GM23338 (cell line): Measurements from ENCODE around the gene CDK5R1. TPM values are rescaled to one million over a fixed set of nuclear protein-coding genes. Genes with fewer than 3 reads are reported as not detected.

Experiments used
- ATAC-seq: fragments of 200-7000 bp; cut with Tn5 transposase; 3 replicates; pipeline ENCODE4 v1.9.1; 2020
- DNase-seq: peaks from one replicate; pipeline ENCODE4 v3.0.0-alpha.2; 2015; ENCODE audit warnings: low spot score
- H2AFZ ChIP-seq: fragments of 200-600 bp; sonication (generic); 2 replicates; pipeline ENCODE4 v1.8.0; 2016; ENCODE audit warnings: antibody characterized with exemption, mild to moderate bottlenecking, moderate library complexity
- H3F3A ChIP-seq: fragments of 200-600 bp; sonication (generic); replicated peaks from 2 replicates; pipeline ENCODE4 v1.8.0; 2017; ENCODE audit warnings: antibody characterized with exemption, mixed run types, low read depth
- H3K27ac ChIP-seq: fragments of 200-600 bp; sonication (generic); 2 replicates; pipeline ENCODE4 v1.6.1; 2016; ENCODE audit warnings: low read depth
- H3K27me3 ChIP-seq: fragments of 200-600 bp; sonication (generic); 2 replicates; pipeline ENCODE4 v1.8.0; 2016; ENCODE audit warnings: mild to moderate bottlenecking, mixed run types, moderate library complexity; ENCODE audit not compliant: insufficient read depth
- H3K36me3 ChIP-seq: fragments of 200-600 bp; sonication (generic); 2 replicates; pipeline ENCODE4 v1.8.0; 2016; ENCODE audit warnings: mild to moderate bottlenecking; ENCODE audit not compliant: insufficient read depth
- H3K4me1 ChIP-seq: fragments of 200-600 bp; sonication (generic); 2 replicates; pipeline ENCODE4 v1.8.0; 2016; ENCODE audit warnings: mild to moderate bottlenecking, moderate library complexity; ENCODE audit not compliant: insufficient read depth
- H3K4me2 ChIP-seq: fragments of 200-600 bp; sonication (generic); 2 replicates; pipeline ENCODE4 v1.7.1; 2017; ENCODE audit warnings: mixed run types
- H3K4me3 ChIP-seq: fragments of 200-600 bp; sonication (generic); 2 replicates; pipeline ENCODE4 v1.6.1; 2016; ENCODE audit warnings: mixed run types
- H3K79me2 ChIP-seq: fragments of 200-600 bp; sonication (generic); replicated peaks from 2 replicates; pipeline ENCODE4 v1.8.0; 2017; ENCODE audit warnings: mild to moderate bottlenecking; ENCODE audit not compliant: insufficient read depth
- H3K9me2 ChIP-seq: fragments of 200-600 bp; sonication (generic); 2 replicates; pipeline ENCODE4 v1.8.0; 2017; ENCODE audit not compliant: insufficient read depth
- H4K20me1 ChIP-seq: fragments of 200-600 bp; sonication (generic); replicated peaks from 2 replicates; pipeline ENCODE4 v1.8.0; 2017; ENCODE audit warnings: mild to moderate bottlenecking; ENCODE audit not compliant: insufficient read depth
- H3K27ac Mint-ChIP-seq: 2 replicates; pipeline ENCODE4 v1.8.0; 2020; ENCODE audit warnings: inconsistent platforms, mild to moderate bottlenecking, moderate library complexity, mixed read lengths
- H3K27me3 Mint-ChIP-seq: 3 replicates; pipeline ENCODE4 v1.8.0; 2022; ENCODE audit warnings: low read depth, mild to moderate bottlenecking, moderate library complexity, mixed read lengths, inconsistent platforms; ENCODE audit not compliant: insufficient read depth, poor library complexity
- H3K36me3 Mint-ChIP-seq: 3 replicates; pipeline ENCODE4 v1.8.0; 2021; ENCODE audit warnings: low read depth, mild to moderate bottlenecking, inconsistent platforms, moderate library complexity, mixed read lengths
- H3K4me1 Mint-ChIP-seq: 3 replicates; pipeline ENCODE4 v1.8.0; 2020; ENCODE audit warnings: mild to moderate bottlenecking, inconsistent platforms, mixed read lengths
- H3K4me3 Mint-ChIP-seq: 3 replicates; pipeline ENCODE4 v1.8.0; 2021; ENCODE audit warnings: moderate library complexity, mild to moderate bottlenecking, inconsistent platforms, mixed read lengths
- H3K9me3 Mint-ChIP-seq: 3 replicates; pipeline ENCODE4 v1.8.0; 2020; ENCODE audit warnings: moderate library complexity, mild to moderate bottlenecking, inconsistent platforms, mixed read lengths
- CREB1 ChIP-seq: fragments of 250-450 bp; sonication (Bioruptor Pico); IDR thresholded peaks from 2 replicates; pipeline ENCODE4 v1.5.0; 2020; ENCODE audit warnings: low read depth, mild to moderate bottlenecking, moderate library complexity
- CTCF ChIP-seq, 2 experiments: fragments of 200-600 bp in 1 of 2; sonication (generic) in 1 of 2; conservative IDR thresholded peaks; 2 replicates each; pipeline versions ENCODE4 v1.5.1 to v1.6.1; 2016 to 2017; ENCODE audit warnings: antibody characterized with exemption in 2 of 2, low read depth in 2 of 2, mild to moderate bottlenecking in 2 of 2, moderate library complexity in 1 of 2
- EZH2 ChIP-seq: fragments of 200-600 bp; sonication (generic); IDR thresholded peaks from one replicate; pipeline ENCODE4 v1.8.0; 2017; ENCODE audit warnings: antibody characterized with exemption, mild to moderate bottlenecking, low read depth; ENCODE audit not compliant: unreplicated experiment
- EZH2phosphoT487 ChIP-seq: fragments of 200-600 bp; sonication (generic); IDR thresholded peaks from one replicate; pipeline ENCODE4 v1.8.1; 2018; ENCODE audit warnings: antibody characterized with exemption; ENCODE audit not compliant: unreplicated experiment
- JUNB ChIP-seq: IDR thresholded peaks from one replicate; pipeline ENCODE4 v1.6.1; 2016; ENCODE audit warnings: antibody characterized with exemption; ENCODE audit not compliant: unreplicated experiment
- NANOG ChIP-seq: IDR thresholded peaks from 2 replicates; pipeline ENCODE4 v1.6.1; 2016; ENCODE audit warnings: antibody characterized with exemption, borderline replicate concordance
- POLR2AphosphoS5 ChIP-seq: IDR thresholded peaks from 2 replicates; pipeline ENCODE4 v1.6.1; 2016; ENCODE audit warnings: antibody characterized with exemption, low read depth
- REST ChIP-seq: IDR thresholded peaks from one replicate; pipeline ENCODE4 v1.6.1; 2018; ENCODE audit warnings: antibody characterized with exemption; ENCODE audit not compliant: unreplicated experiment
- STAT1 ChIP-seq: IDR thresholded peaks from one replicate; pipeline ENCODE4 v1.6.1; 2016; ENCODE audit warnings: antibody characterized with exemption; ENCODE audit not compliant: unreplicated experiment
- ZNF114 ChIP-seq: fragments of 250-450 bp; sonication (Bioruptor Pico); IDR thresholded peaks from 2 replicates; pipeline ENCODE4 v1.5.0; 2020; ENCODE audit warnings: mild to moderate bottlenecking, moderate library complexity
- ZNF331 ChIP-seq: fragments of 250-450 bp; sonication (Bioruptor Pico); IDR thresholded peaks from 2 replicates; pipeline ENCODE4 v1.5.0; 2020; ENCODE audit warnings: low read depth, mild to moderate bottlenecking, moderate library complexity
- polyA plus RNA-seq: library from polyadenylated mRNA; unstranded; fragments of >200 nt; fragmentation: Nextera tagmentation; extraction: Ambion mirVana; gene quantifications from 2 replicates; pipeline ENCODE4 v1.2.1, GENCODE V29; 2016
- total RNA-seq: library from RNA; depleted of rRNA; stranded (reverse); fragments of >200 nt; shearing (Covaris generic); gene quantifications from 2 replicates; pipeline ENCODE4 v1.2.3, GENCODE V29; 2014
- TF ChIP-seq, protein P1 (sequence below): fragments of 250-450 bp; sonication (Bioruptor Pico); IDR thresholded peaks from 2 replicates; pipeline ENCODE4 v1.5.0; 2020; ENCODE audit warnings: mild to moderate bottlenecking, moderate library complexity
- TF ChIP-seq, protein P2 (sequence below): IDR thresholded peaks from 2 replicates; pipeline ENCODE4 v1.6.1; 2016; ENCODE audit warnings: antibody characterized with exemption

Gene CDK5R1
- total and polyA plus RNA-seq, 2 experiments from 2014 or later: 4.0 to 11.6 TPM

- DNase-seq: no peak
- Histone ChIP-seq H3K4me1 (peaks cover 10% of the 10 kb centered on the region; the same call in 1 of the 2 replicates), H3K4me3 (no peak overlapping the region), H3K27me3 (no peaks in the 10 kb centered on the region), H3K9me2 (no peaks in the 10 kb centered on the region), H4K20me1 (no peaks in the 10 kb centered on the region), H3K27ac (no peak overlapping the region), H3F3A (no peaks in the 10 kb centered on the region), H3K79me2 (no peaks in the 10 kb centered on the region), H3K36me3 (no peaks in the 10 kb centered on the region), H3K4me2 (no peak overlapping the region), H2AFZ (no peak overlapping the region)
- ATAC-seq: no peak
- H3K27ac Mint-ChIP-seq: peak overlapping the region; percentile 53; the same call in 1 of the 2 replicates
- H3K4me3 Mint-ChIP-seq: no peak overlapping the region
- TF ChIP-seq JUNB (no peak), NANOG (no peak), REST (no peak), POLR2AphosphoS5 (no peak), ZNF331 (CRISPR knock-in tag) (no peak), EZH2 (no peak), CREB1 (no peak), EZH2phosphoT487 (no peak), STAT1 (no peak), CTCF (conservative IDR thresholded peaks at IDR 0.05; ENCODE audit: low read depth in 2 of 2) (no peak), ZNF114 (CRISPR knock-in tag) (no peak)
- TF ChIP-seq, protein P1, sequence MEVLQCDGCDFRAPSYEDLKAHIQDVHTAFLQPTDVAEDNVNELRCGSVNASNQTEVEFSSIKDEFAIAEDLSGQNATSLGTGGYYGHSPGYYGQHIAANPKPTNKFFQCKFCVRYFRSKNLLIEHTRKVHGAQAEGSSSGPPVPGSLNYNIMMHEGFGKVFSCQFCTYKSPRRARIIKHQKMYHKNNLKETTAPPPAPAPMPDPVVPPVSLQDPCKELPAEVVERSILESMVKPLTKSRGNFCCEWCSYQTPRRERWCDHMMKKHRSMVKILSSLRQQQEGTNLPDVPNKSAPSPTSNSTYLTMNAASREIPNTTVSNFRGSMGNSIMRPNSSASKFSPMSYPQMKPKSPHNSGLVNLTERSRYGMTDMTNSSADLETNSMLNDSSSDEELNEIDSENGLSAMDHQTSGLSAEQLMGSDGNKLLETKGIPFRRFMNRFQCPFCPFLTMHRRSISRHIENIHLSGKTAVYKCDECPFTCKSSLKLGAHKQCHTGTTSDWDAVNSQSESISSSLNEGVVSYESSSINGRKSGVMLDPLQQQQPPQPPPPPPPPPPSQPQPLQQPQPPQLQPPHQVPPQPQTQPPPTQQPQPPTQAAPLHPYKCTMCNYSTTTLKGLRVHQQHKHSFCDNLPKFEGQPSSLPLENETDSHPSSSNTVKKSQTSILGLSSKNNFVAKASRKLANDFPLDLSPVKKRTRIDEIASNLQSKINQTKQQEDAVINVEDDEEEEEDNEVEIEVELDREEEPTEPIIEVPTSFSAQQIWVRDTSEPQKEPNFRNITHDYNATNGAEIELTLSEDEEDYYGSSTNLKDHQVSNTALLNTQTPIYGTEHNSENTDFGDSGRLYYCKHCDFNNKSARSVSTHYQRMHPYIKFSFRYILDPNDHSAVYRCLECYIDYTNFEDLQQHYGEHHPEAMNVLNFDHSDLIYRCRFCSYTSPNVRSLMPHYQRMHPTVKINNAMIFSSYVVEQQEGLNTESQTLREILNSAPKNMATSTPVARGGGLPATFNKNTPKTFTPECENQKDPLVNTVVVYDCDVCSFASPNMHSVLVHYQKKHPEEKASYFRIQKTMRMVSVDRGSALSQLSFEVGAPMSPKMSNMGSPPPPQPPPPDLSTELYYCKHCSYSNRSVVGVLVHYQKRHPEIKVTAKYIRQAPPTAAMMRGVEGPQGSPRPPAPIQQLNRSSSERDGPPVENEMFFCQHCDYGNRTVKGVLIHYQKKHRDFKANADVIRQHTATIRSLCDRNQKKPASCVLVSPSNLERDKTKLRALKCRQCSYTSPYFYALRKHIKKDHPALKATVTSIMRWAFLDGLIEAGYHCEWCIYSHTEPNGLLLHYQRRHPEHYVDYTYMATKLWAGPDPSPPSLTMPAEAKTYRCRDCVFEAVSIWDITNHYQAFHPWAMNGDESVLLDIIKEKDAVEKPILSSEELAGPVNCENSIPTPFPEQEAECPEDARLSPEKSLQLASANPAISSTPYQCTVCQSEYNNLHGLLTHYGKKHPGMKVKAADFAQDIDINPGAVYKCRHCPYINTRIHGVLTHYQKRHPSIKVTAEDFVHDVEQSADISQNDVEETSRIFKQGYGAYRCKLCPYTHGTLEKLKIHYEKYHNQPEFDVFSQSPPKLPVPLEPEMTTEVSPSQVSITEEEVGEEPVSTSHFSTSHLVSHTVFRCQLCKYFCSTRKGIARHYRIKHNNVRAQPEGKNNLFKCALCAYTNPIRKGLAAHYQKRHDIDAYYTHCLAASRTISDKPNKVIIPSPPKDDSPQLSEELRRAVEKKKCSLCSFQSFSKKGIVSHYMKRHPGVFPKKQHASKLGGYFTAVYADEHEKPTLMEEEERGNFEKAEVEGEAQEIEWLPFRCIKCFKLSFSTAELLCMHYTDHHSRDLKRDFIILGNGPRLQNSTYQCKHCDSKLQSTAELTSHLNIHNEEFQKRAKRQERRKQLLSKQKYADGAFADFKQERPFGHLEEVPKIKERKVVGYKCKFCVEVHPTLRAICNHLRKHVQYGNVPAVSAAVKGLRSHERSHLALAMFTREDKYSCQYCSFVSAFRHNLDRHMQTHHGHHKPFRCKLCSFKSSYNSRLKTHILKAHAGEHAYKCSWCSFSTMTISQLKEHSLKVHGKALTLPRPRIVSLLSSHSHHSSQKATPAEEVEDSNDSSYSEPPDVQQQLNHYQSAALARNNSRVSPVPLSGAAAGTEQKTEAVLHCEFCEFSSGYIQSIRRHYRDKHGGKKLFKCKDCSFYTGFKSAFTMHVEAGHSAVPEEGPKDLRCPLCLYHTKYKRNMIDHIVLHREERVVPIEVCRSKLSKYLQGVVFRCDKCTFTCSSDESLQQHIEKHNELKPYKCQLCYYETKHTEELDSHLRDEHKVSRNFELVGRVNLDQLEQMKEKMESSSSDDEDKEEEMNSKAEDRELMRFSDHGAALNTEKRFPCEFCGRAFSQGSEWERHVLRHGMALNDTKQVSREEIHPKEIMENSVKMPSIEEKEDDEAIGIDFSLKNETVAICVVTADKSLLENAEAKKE: no peak
- TF ChIP-seq, protein P2, sequence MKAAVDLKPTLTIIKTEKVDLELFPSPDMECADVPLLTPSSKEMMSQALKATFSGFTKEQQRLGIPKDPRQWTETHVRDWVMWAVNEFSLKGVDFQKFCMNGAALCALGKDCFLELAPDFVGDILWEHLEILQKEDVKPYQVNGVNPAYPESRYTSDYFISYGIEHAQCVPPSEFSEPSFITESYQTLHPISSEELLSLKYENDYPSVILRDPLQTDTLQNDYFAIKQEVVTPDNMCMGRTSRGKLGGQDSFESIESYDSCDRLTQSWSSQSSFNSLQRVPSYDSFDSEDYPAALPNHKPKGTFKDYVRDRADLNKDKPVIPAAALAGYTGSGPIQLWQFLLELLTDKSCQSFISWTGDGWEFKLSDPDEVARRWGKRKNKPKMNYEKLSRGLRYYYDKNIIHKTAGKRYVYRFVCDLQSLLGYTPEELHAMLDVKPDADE: no peak
- H3K36me3 Mint-ChIP-seq: no peaks in the 10 kb centered on the region
- peaks cover 24% of the 10 kb centered on the region for H3K4me1 Mint-ChIP-seq
- no peaks in the 10 kb centered on the region; the same call in 2 of the 3 replicates for H3K9me3 Mint-ChIP-seq
- H3K27me3 Mint-ChIP-seq: peaks cover 16% of the 10 kb centered on the region
These were observed 15.9 kb downstream of the CDK5R1 start for GRCh38 chr17:32502710-32503109.
